Transverse colon (tissue), 4 donors: ENCODE results near the gene RELB. TPM values are rescaled to one million over a fixed set of nuclear protein-coding genes. Genes with fewer than 3 reads are reported as not detected.

Experiments
- DNase-seq: peaks from one replicate; pipeline ENCODE4 v3.0.0-alpha.2; 2019
- H3K27ac ChIP-seq, 4 donors: fragments of 200-600 bp; sonication (generic); 2 replicates each; pipeline ENCODE4 v1.5.1; 2016 to 2018; ENCODE audit warnings: inconsistent platforms in 4 of 4
- H3K27me3 ChIP-seq: fragments of 200-600 bp; sonication (generic); 2 replicates; pipeline ENCODE4 v1.5.1; 2017; ENCODE audit warnings: inconsistent platforms
- H3K36me3 ChIP-seq, 4 donors: fragments of 200-600 bp; sonication (generic); 2 replicates each; pipeline ENCODE4 v1.5.1; 2017 to 2019; ENCODE audit warnings: inconsistent platforms in 4 of 4
- H3K4me1 ChIP-seq, 4 donors: fragments of 200-600 bp; sonication (generic); 2 replicates each; pipeline ENCODE4 v1.5.1; 2017 to 2020; ENCODE audit warnings: inconsistent platforms in 4 of 4
- H3K4me3 ChIP-seq, 4 donors: fragments of 200-600 bp; sonication (generic); 1 replicate in 1 of 4; 2 replicates in 3 of 4; pipeline versions ENCODE4 v1.5.1 to v1.6.1; 2017 to 2019; ENCODE audit warnings: inconsistent platforms in 4 of 4
- H3K9me3 ChIP-seq, 2 donors: fragments of 200-600 bp; sonication (generic); 2 replicates each; pipeline ENCODE4 v1.5.1; 2017 to 2019; ENCODE audit warnings: inconsistent platforms in 2 of 2
- EP300 ChIP-seq: sonication (generic); formaldehyde crosslinking; IDR thresholded peaks from one replicate; pipeline ENCODE4 v1.6.1; 2017; ENCODE audit warnings: antibody characterized with exemption, low read depth
- POLR2A ChIP-seq: fragments of 450-650 bp; IDR thresholded peaks from one replicate; pipeline ENCODE4 v1.6.1; 2016; ENCODE audit warnings: antibody characterized with exemption, mild to moderate bottlenecking, moderate library complexity
- POLR2AphosphoS5 ChIP-seq, 3 donors: sonication (generic); formaldehyde crosslinking; IDR thresholded peaks; one replicate each; pipeline ENCODE4 v1.6.1; 2016; ENCODE audit warnings: antibody characterized with exemption in 3 of 3
- WGBS, 2 donors: methylation state at CpG; one replicate each; pipeline ENCODE4 v1.1.5; 2018; ENCODE audit warnings: low coverage in 1 of 2; 5-methylcytosine and 5-hydroxymethylcytosine counted together
- in situ Hi-C, 4 donors: fragments of 200-750 bp; cut with MboI; loops; one replicate each; pipeline versions ENCODE4 v1.15.0 to v1.15.1; 2017; ENCODE audit warnings: low sequenced_read_pairs in 3 of 4, low pct_ligation_motif_present in 1 of 4, low pct_unique_long_range_greater_than_20kb in 1 of 4
- intact Hi-C: fragments of 100-400 bp; cut with DNase I; formaldehyde crosslinking; loops from one replicate; pipeline ENCODE4 v1.15.1; 2023; ENCODE audit warnings: low total_unique reads
- total RNA-seq, 4 donors: library from RNA; depleted of rRNA; stranded (reverse); fragments of >200 nt; gene quantifications; one replicate each; pipeline ENCODE4 v1.1.0, GENCODE V29; 2016
- TF ChIP-seq, protein P1 (sequence below), 5 experiments: fragments of 200-600 bp in 3 of 5; fragments of 450-650 bp in 2 of 5; sonication (generic) in 3 of 5; IDR thresholded peaks; 1 replicate in 2 of 5; 2 replicates in 3 of 5; pipeline ENCODE4 v1.5.1; 2016 to 2017; ENCODE audit warnings: antibody characterized with exemption in 5 of 5, inconsistent platforms in 3 of 5, mild to moderate bottlenecking in 2 of 5, moderate library complexity in 1 of 5

The RELB gene
- total RNA-seq, 4 donors from 2014 or later = 11.9 to 58.4 (median 34.8) TPM

DNA sequence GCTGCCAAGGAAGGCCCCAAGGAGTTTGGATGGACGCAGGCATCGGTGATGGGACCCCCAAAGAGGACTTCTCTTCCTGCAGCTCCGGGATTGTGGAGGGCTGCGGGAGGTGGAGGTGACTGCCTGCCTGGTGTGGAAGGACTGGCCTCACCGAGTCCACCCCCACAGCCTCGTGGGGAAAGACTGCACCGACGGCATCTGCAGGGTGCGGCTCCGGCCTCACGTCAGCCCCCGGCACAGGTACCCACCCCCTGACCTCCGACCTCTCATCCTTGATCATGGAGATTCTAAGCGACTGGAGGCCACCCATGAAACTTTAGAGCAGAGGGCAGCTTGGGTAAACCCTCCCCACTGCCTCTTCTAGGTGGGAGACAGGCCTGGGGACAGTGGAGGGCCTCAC lies 20.7 kb downstream of the RELB start:
- Histone ChIP-seq H3K27ac (no peak overlapping the region), H3K4me1 (peaks cover 0 to 2% (median 0%) of the 10 kb centered on the region in 4 donors), H3K9me3 (no peaks in the 10 kb centered on the region), H3K4me3 (no peak overlapping the region), H3K36me3 (peaks cover 0 to 11% (median 0%) of the 10 kb centered on the region in 4 donors), H3K27me3 (no peaks in the 10 kb centered on the region)
- TF ChIP-seq POLR2AphosphoS5 (IDR thresholded peaks at IDR 0.05) (no peak), EP300 (no peak), POLR2A (no peak)
- TF ChIP-seq, protein P1, sequence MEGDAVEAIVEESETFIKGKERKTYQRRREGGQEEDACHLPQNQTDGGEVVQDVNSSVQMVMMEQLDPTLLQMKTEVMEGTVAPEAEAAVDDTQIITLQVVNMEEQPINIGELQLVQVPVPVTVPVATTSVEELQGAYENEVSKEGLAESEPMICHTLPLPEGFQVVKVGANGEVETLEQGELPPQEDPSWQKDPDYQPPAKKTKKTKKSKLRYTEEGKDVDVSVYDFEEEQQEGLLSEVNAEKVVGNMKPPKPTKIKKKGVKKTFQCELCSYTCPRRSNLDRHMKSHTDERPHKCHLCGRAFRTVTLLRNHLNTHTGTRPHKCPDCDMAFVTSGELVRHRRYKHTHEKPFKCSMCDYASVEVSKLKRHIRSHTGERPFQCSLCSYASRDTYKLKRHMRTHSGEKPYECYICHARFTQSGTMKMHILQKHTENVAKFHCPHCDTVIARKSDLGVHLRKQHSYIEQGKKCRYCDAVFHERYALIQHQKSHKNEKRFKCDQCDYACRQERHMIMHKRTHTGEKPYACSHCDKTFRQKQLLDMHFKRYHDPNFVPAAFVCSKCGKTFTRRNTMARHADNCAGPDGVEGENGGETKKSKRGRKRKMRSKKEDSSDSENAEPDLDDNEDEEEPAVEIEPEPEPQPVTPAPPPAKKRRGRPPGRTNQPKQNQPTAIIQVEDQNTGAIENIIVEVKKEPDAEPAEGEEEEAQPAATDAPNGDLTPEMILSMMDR (IDR thresholded peaks at IDR 0.05) = no peak
- in situ Hi-C loops = no loop called here
- no peak for DNase-seq
- 92 to 100% methylated on average over 1 to 14 of the region's 14 CpGs for WGBS, 2 donors
- intact Hi-C loops = no loop called here

DNA sequence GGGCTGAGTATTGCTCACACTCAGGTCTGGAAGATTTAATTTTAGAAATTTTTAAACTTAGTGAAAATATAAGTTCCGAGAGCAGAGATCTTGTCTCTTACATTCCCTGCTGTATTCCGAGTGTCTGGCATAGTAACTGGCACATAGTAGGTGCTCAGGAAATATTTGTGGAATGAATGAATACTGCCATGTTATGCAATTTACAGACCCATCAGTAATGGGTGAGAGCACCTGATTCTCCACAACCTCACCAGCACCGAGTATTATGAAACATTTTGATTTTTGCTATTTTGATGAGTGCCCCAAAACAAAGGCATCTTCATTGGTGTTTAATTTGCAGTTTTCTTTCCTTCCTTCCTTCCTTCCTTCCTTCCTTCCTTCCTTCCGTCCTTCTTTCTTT lies 21.8 kb downstream of the RELB start:
- Histone ChIP-seq H3K4me1 (no peaks in the 10 kb centered on the region), H3K36me3 (peaks cover 0 to 20% (median 0%) of the 10 kb centered on the region in 4 donors), H3K4me3 (no peak overlapping the region), H3K27ac (no peak overlapping the region), H3K27me3 (no peaks in the 10 kb centered on the region), H3K9me3 (no peaks in the 10 kb centered on the region)
- intact Hi-C loops = no loop called here
- WGBS, 2 donors = 89 to 100% methylated on average over 3 to 4 of the region's 4 CpGs
- DNase-seq = no peak
- in situ Hi-C loops = no loop called here
- TF ChIP-seq, protein P1 (IDR thresholded peaks at IDR 0.05) = no peak
- TF ChIP-seq EP300 (no peak), POLR2AphosphoS5 (IDR thresholded peaks at IDR 0.05) (no peak), POLR2A (no peak)

DNA sequence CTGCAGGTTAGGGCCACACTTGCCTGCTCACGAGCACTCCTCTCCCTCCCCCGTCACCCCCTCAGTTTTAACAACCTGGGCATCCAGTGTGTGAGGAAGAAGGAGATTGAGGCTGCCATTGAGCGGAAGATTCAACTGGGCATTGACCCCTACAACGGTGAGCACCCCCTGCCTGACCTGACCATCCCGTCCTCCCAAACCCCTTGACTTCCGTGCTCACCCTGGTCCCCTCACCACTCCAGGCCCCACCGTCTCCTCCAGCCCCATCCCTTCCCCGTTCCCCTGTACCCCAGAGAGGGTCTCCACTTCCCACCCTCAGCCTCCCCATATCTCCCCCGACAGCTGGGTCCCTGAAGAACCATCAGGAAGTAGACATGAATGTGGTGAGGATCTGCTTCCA lies 24.0 kb downstream of the RELB start:
- in situ Hi-C loops = no loop called here
- intact Hi-C loops = no loop called here

DNA sequence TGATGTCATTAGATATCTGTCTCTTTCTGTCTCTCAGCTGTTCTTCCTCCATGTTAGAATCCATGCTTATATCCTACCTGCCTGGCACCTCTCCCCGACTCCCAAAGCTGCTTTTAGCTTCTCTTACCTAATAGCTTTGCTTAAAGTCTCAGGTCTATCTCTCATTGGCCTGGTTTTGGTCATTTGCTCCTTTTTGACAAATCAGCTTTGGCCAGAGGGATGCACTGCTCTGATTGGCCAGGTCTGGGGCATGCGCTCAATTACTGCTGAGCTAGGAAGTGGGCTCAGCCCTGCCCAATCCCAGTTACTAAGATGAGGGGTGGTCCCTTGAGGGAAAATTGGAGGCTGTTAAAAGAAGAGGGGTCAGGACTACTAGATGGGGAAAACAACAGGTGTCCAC lies 26.1 kb downstream of the RELB start:
- Histone ChIP-seq H3K27ac (no peak overlapping the region), H3K36me3 (peaks cover 0 to 48% (median 0%) of the 10 kb centered on the region in 4 donors), H3K27me3 (no peaks in the 10 kb centered on the region), H3K4me3 (no peak overlapping the region), H3K9me3 (no peaks in the 10 kb centered on the region), H3K4me1 (no peaks in the 10 kb centered on the region)
- 100% methylated on average over 1 to 2 of the region's 2 CpGs for WGBS, 2 donors
- intact Hi-C loops = no loop called here
- in situ Hi-C loops = no loop called here
- TF ChIP-seq EP300 (no peak), POLR2AphosphoS5 (IDR thresholded peaks at IDR 0.05) (no peak), POLR2A (no peak)
- TF ChIP-seq, protein P1 (IDR thresholded peaks at IDR 0.05) = no peak
- no peak for DNase-seq

More for the DNA sequence above, 24.0 kb downstream of the RELB start:
- no peak for TF ChIP-seq POLR2A
- no peak for TF ChIP-seq POLR2AphosphoS5 (IDR thresholded peaks at IDR 0.05)
- TF ChIP-seq EP300 = no peak
- TF ChIP-seq, protein P1 (IDR thresholded peaks at IDR 0.05) = no peak
- no peaks in the 10 kb centered on the region for H3K27me3 ChIP-seq
- no peak overlapping the region for H3K27ac ChIP-seq
- no peaks in the 10 kb centered on the region for H3K4me1 ChIP-seq
- peaks cover 0 to 42% (median 0%) of the 10 kb centered on the region in 4 donors for H3K36me3 ChIP-seq
- DNase-seq = no peak
- H3K4me3 ChIP-seq = no peak overlapping the region
- 82 to 92% methylated on average over 5 to 9 of the region's 9 CpGs for WGBS, 2 donors
- no peaks in the 10 kb centered on the region for H3K9me3 ChIP-seq
